Gastroesophageal sphincter (tissue), 3 donors: Measurements from ENCODE around the gene ITGA6.

Source experiments
- POLR2A ChIP-seq, 2 donors: fragments of 450-650 bp; IDR thresholded peaks; one replicate each; pipeline ENCODE4 v1.6.1; 2017; ENCODE audit warnings: antibody characterized with exemption in 2 of 2, mild to moderate bottlenecking in 2 of 2, moderate library complexity in 1 of 2
- TF ChIP-seq, protein P1 (sequence below), 4 experiments: fragments of 200-600 bp in 2 of 4; fragments of 450-650 bp in 2 of 4; sonication (generic) in 1 of 4; IDR thresholded peaks; one replicate each; pipeline ENCODE4 v1.5.1; 2017 to 2019; ENCODE audit warnings: antibody characterized with exemption in 4 of 4, mild to moderate bottlenecking in 2 of 4, moderate library complexity in 2 of 4

DNA sequence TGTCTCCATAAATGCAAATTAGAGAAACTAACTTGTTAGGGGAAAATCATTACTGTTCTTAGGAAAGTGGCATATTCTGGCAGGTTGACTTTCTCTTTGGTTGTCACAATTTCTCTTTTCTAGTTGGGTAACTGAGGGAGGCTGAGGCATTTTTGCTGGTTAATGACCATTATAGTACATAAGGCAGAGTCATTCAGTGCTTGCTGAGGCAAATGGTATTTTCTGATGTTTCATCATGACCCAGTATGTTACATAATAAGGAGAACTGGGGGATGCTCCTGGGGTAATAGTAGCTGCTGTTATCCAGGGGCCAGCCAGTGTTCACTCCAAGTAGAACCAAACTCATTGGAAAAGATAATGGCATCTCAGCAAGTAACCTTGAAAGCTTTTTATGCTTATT, 62.3 kb downstream of the ITGA6 start:
- TF ChIP-seq, protein P1, sequence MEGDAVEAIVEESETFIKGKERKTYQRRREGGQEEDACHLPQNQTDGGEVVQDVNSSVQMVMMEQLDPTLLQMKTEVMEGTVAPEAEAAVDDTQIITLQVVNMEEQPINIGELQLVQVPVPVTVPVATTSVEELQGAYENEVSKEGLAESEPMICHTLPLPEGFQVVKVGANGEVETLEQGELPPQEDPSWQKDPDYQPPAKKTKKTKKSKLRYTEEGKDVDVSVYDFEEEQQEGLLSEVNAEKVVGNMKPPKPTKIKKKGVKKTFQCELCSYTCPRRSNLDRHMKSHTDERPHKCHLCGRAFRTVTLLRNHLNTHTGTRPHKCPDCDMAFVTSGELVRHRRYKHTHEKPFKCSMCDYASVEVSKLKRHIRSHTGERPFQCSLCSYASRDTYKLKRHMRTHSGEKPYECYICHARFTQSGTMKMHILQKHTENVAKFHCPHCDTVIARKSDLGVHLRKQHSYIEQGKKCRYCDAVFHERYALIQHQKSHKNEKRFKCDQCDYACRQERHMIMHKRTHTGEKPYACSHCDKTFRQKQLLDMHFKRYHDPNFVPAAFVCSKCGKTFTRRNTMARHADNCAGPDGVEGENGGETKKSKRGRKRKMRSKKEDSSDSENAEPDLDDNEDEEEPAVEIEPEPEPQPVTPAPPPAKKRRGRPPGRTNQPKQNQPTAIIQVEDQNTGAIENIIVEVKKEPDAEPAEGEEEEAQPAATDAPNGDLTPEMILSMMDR (IDR thresholded peaks at IDR 0.05): no peak
- no peak for TF ChIP-seq POLR2A (IDR thresholded peaks at IDR 0.05)
